ENCODE data around the gene ATP5MC2.

Gene ATP5MC2

DNA sequence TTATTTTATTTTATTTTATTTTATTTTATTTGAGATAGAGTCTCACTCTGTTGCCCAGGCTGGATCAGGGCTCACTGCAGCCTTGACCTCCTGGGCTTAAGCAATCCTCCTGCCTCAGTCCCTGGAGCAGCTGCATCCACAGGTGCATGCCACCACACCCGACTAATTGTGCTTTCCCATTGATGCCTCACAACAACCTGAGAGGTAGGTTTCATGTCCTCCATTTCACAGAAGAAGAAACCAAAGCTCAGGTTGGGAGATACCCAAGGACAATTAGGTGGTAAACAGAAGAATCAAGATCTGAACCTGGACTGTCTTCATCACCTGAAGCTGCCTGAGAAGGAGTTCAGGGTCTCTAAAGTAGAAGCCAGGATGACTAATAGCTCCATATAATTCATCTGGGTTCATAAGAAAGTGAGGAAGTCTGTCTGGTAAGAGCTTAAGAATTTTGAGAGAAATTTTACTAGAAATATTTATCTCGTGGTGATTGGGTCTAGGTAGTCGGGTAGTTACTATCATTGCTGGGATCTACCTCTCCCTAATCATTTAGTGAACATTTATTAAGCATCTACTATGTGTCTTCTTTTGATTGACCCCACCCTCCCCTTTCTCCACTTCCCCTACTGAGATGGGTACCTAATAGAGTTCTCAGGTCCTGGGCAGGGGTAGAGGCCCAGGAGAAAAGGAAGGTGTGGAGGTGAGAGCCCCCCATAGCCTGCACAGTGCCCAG is 23.2 kb upstream of the ATP5MC2 start:
- DNase-seq (ENCODE audit: low read depth, low spot score): no peak
- H3K27ac ChIP-seq: no peak overlapping the region
- H3K4me3 ChIP-seq: no peak overlapping the region
- H3K9ac ChIP-seq (ENCODE audit: insufficient read length): no peak overlapping the region
- H3K36me3 ChIP-seq (ENCODE audit: insufficient read depth, low read length): no peaks in the 10 kb centered on the region
- TF ChIP-seq POLR2AphosphoS5 (IDR thresholded peaks at IDR 0.05; ENCODE audit: borderline replicate concordance, low read depth, low read length): no peak
- TF ChIP-seq EZH2 (IDR thresholded peaks at IDR 0.05): no peak
- TF ChIP-seq FOXP2 (optimal IDR thresholded peaks at IDR 0.05; ENCODE audit: control extremely low read depth, extremely low read length, insufficient read depth): no peak
- H3K9me3 ChIP-seq (ENCODE audit: low read depth, low read length): no peaks in the 10 kb centered on the region

DNA sequence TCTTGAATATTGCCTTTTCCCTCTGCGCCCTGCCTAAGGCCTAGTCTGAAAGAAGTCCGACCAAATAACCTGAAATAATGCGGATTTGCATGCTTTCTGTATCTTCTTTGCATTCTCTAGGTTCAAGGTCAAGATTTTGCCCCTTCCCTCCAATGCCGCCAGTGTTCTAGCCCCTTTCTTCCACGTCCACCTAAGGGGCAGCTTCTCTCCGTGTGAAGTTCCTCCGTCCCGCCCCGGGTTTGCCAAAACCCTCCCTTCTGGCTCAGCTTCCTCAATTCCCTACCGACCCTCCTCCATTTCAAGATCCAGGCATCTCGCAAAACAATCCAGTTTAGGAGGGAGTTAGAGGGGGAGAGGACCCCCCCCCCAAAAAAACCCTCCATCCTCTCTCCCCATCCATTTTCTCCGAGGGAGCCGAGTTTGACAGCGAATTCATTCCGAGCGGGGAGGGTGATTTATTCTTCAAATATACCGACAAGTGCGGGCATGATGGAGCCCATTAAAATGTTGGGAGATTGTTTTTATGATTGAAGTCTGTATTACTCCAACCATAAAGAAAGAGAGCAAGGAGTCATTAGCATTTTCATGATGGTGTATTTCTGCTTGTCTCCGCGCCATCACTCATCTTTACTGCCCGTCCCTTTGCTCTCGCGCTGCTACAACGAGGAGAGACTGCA is 20.9 kb upstream of the ATP5MC2 start:
- TF ChIP-seq POLR2AphosphoS5 (IDR thresholded peaks at IDR 0.05; ENCODE audit: borderline replicate concordance, low read depth, low read length) (no peak), EZH2 (IDR thresholded peaks at IDR 0.05) (no peak), FOXP2 (optimal IDR thresholded peaks at IDR 0.05; ENCODE audit: control extremely low read depth, extremely low read length, insufficient read depth) (no peak)
- no peaks in the 10 kb centered on the region for H3K36me3 ChIP-seq (ENCODE audit: insufficient read depth, low read length)
- H3K9me3 ChIP-seq (ENCODE audit: low read depth, low read length): no peaks in the 10 kb centered on the region
- DNase-seq (ENCODE audit: low read depth, low spot score): no peak
- no peak overlapping the region for H3K9ac ChIP-seq (ENCODE audit: insufficient read length)
- no peak overlapping the region for H3K4me3 ChIP-seq
- no peak overlapping the region for H3K27ac ChIP-seq

- peak; percentile 22 for DNase-seq (ENCODE audit: low read depth, low spot score)
- no peak overlapping the region for H3K4me3 ChIP-seq
- no peak overlapping the region for H3K9ac ChIP-seq (ENCODE audit: insufficient read length)
- no peaks in the 10 kb centered on the region for H3K9me3 ChIP-seq (ENCODE audit: low read depth, low read length)
- TF ChIP-seq FOXP2 (optimal IDR thresholded peaks at IDR 0.05; ENCODE audit: control extremely low read depth, extremely low read length, insufficient read depth) (no peak), EZH2 (IDR thresholded peaks at IDR 0.05) (no peak), POLR2AphosphoS5 (IDR thresholded peaks at IDR 0.05; ENCODE audit: borderline replicate concordance, low read depth, low read length) (no peak)
- no peaks in the 10 kb centered on the region for H3K36me3 ChIP-seq (ENCODE audit: insufficient read depth, low read length)
- no peak overlapping the region for H3K27ac ChIP-seq
Observed at GRCh38 chr12:53696285-53696654, 20.4 kb upstream of the ATP5MC2 start.

- Histone ChIP-seq H3K4me3 (no peak overlapping the region), H3K9ac (ENCODE audit: insufficient read length) (no peak overlapping the region)
- DNase-seq (ENCODE audit: low read depth, low spot score): no peak
Observed at GRCh38 chr12:53695152-53696145, 19.6 kb upstream of the ATP5MC2 start.

DNA sequence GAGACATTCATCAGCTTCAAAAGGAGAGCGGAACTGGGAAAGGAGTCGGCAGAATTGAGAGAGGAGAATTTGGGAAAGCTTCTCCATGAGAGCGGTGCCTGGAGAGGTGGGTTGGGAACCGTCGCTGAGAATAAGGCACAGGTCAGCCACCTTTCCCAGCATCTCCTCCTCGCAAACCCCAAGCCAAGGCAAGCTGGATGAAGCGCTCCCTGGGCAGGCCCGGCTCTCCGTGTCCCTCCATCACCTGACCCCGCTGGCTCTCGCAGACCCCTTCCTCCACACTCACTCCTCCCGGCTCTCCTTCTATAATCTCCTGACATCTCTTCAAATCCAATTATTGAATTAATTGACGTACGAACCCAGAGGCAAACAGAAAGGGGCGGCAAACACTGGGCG is 18.9 kb upstream of the ATP5MC2 start:
- TF ChIP-seq POLR2AphosphoS5 (IDR thresholded peaks at IDR 0.05; ENCODE audit: borderline replicate concordance, low read depth, low read length): no peak
- TF ChIP-seq EZH2 (IDR thresholded peaks at IDR 0.05): no peak
- TF ChIP-seq FOXP2 (optimal IDR thresholded peaks at IDR 0.05; ENCODE audit: control extremely low read depth, extremely low read length, insufficient read depth): no peak
- no peak overlapping the region for H3K4me3 ChIP-seq

More at GRCh38 chr12:53695152-53696145, 19.6 kb upstream of the ATP5MC2 start:
- Histone ChIP-seq H3K36me3 (ENCODE audit: insufficient read depth, low read length) (no peaks in the 10 kb centered on the region), H3K9me3 (ENCODE audit: low read depth, low read length) (no peaks in the 10 kb centered on the region), H3K27ac (no peak overlapping the region)
- TF ChIP-seq FOXP2 (optimal IDR thresholded peaks at IDR 0.05; ENCODE audit: control extremely low read depth, extremely low read length, insufficient read depth) (no peak), POLR2AphosphoS5 (IDR thresholded peaks at IDR 0.05; ENCODE audit: borderline replicate concordance, low read depth, low read length) (no peak), EZH2 (IDR thresholded peaks at IDR 0.05) (no peak)

DNA sequence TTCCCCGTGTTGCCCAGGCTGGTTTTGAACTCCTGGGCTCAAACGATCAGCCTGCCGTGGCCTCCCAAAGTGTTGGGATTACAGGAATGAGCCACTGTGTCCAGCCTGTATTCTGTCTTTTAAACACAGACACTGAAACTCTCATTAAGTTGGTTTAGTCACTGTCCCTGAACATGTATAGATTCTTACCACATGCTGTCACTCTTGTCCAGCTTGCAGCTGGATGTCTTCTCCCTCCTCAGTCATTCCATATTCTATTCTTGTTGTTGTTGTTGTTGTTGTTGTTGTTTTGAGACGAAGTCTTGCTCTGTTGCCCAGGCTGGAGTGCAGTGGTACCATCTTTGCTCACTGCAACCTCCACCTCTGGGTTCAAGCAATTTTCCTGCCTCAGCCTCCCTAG is 12.3 kb upstream of the ATP5MC2 start:
- TF ChIP-seq POLR2AphosphoS5 (IDR thresholded peaks at IDR 0.05; ENCODE audit: borderline replicate concordance, low read depth, low read length) (no peak), EZH2 (IDR thresholded peaks at IDR 0.05) (no peak), FOXP2 (optimal IDR thresholded peaks at IDR 0.05; ENCODE audit: control extremely low read depth, extremely low read length, insufficient read depth) (no peak)
- H3K36me3 ChIP-seq (ENCODE audit: insufficient read depth, low read length): no peaks in the 10 kb centered on the region

More for the DNA sequence above, 18.9 kb upstream of the ATP5MC2 start:
- H3K9me3 ChIP-seq (ENCODE audit: low read depth, low read length): no peaks in the 10 kb centered on the region
- H3K9ac ChIP-seq (ENCODE audit: insufficient read length): no peak overlapping the region
- H3K27ac ChIP-seq: no peak overlapping the region
- H3K36me3 ChIP-seq (ENCODE audit: insufficient read depth, low read length): no peaks in the 10 kb centered on the region
- DNase-seq (ENCODE audit: low read depth, low spot score): no peak

DNA sequence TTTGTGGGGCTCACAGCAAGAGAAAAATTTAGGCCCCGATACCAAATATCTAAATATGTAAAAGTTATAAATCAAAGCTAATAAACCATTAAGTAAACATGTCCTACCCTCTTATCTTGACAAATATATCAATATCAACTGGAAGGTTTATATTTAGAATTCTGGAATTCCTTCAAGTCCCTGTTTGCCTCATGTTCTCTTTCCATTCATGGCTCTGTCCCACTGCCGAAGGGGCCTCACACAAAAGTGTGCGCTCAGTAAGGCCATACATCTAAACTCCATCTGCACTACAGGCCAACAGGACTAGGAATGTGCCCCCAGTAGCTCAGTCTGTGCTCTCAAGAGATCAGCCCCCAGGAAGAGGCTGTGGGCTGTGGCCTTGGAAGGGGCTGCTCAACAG is 10.6 kb upstream of the ATP5MC2 start:
- no peak for DNase-seq (ENCODE audit: low read depth, low spot score)
- no peak for TF ChIP-seq POLR2AphosphoS5 (IDR thresholded peaks at IDR 0.05; ENCODE audit: borderline replicate concordance, low read depth, low read length)
- TF ChIP-seq FOXP2 (optimal IDR thresholded peaks at IDR 0.05; ENCODE audit: control extremely low read depth, extremely low read length, insufficient read depth): no peak
- no peak for TF ChIP-seq EZH2 (IDR thresholded peaks at IDR 0.05)
- Histone ChIP-seq H3K9me3 (ENCODE audit: low read depth, low read length) (no peaks in the 10 kb centered on the region), H3K4me3 (no peak overlapping the region), H3K36me3 (ENCODE audit: insufficient read depth, low read length) (no peaks in the 10 kb centered on the region), H3K27ac (no peak overlapping the region), H3K9ac (ENCODE audit: insufficient read length) (no peak overlapping the region)

More for the DNA sequence above, 12.3 kb upstream of the ATP5MC2 start:
- Histone ChIP-seq H3K9ac (ENCODE audit: insufficient read length) (no peak overlapping the region), H3K27ac (no peak overlapping the region), H3K4me3 (no peak overlapping the region), H3K9me3 (ENCODE audit: low read depth, low read length) (no peaks in the 10 kb centered on the region)
- DNase-seq (ENCODE audit: low read depth, low spot score): no peak
